ENCODE measurements around the gene EDN2. TPM values are rescaled to one million over a fixed set of nuclear protein-coding genes. Genes with fewer than 3 reads are reported as not detected.

Gene EDN2
- total RNA-seq, 1 experiment from 2014 or later: not detected

DNA sequence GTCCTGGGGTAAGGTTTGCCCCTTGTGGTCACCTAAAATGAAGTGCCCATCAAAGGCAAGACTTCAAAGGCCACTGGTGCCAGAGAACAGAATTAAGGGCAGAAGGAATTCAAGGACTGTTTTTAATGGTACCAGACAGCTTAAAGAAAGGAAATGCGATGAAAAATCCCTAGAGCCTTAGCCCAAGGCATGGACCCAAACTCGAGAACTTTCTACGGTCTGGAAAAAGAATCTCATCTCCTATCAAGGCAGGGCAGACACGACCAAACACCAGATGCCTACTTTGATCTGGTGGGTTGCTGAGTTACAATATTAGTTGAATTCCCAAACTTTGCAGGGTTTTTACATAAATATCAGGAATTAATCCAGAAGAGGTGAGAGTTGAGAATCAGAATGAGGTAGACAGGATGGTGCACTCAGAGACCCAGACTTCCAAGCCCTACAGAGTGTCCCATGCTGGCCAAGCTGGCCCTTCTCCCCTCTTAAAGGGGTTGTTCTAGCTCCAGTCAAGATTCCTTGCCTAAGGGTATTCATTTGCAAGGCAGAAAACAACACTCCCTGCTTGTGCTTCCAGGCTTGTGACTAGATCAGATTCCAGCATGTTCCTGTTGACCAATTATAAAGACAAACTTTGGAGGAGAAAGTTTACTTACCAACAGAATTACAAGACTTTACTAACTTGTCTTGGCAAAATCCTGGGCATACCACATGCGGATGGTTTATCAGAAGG lies 48.0 kb downstream of the EDN2 start:
- no peaks in the 10 kb centered on the region for H3K36me3 ChIP-seq (ENCODE audit: insufficient read depth, low read length, poor library complexity, severe bottlenecking)
- no peaks in the 10 kb centered on the region for H3K9me3 ChIP-seq (ENCODE audit: low read depth, low read length, poor library complexity, severe bottlenecking)
- TF ChIP-seq, protein P1, sequence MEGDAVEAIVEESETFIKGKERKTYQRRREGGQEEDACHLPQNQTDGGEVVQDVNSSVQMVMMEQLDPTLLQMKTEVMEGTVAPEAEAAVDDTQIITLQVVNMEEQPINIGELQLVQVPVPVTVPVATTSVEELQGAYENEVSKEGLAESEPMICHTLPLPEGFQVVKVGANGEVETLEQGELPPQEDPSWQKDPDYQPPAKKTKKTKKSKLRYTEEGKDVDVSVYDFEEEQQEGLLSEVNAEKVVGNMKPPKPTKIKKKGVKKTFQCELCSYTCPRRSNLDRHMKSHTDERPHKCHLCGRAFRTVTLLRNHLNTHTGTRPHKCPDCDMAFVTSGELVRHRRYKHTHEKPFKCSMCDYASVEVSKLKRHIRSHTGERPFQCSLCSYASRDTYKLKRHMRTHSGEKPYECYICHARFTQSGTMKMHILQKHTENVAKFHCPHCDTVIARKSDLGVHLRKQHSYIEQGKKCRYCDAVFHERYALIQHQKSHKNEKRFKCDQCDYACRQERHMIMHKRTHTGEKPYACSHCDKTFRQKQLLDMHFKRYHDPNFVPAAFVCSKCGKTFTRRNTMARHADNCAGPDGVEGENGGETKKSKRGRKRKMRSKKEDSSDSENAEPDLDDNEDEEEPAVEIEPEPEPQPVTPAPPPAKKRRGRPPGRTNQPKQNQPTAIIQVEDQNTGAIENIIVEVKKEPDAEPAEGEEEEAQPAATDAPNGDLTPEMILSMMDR (conservative IDR thresholded peaks at IDR 0.05; ENCODE audit: low read depth, low read length): no peak
- no peak for TF ChIP-seq EZH2 (IDR thresholded peaks at IDR 0.05; ENCODE audit: borderline replicate concordance, low read depth, low read length, poor library complexity, severe bottlenecking)
- no peak for DNase-seq (ENCODE audit: low spot score)
- CTCF ChIA-PET: no interaction called here
- H3K4me1 ChIP-seq (ENCODE audit: insufficient read depth, low read length, poor library complexity, severe bottlenecking): no peaks in the 10 kb centered on the region
- BruUV-seq (replicated peaks): no TSS peak
- POLR2A ChIA-PET (ENCODE audit: low non-redundant PET): no interaction called here
- no peak overlapping the region for H3K27ac ChIP-seq (ENCODE audit: low read depth, low read length, poor library complexity, severe bottlenecking)
- intact Hi-C loops (cut with micrococcal nuclease; ENCODE audit: unreplicated experiment): no loop called here
- no peak overlapping the region for H3K4me3 ChIP-seq (ENCODE audit: low read depth, low read length, poor library complexity, severe bottlenecking)
- no peaks in the 10 kb centered on the region for H3K27me3 ChIP-seq (replicated peaks; ENCODE audit: insufficient read depth, low read depth, low read length, poor library complexity)

DNA sequence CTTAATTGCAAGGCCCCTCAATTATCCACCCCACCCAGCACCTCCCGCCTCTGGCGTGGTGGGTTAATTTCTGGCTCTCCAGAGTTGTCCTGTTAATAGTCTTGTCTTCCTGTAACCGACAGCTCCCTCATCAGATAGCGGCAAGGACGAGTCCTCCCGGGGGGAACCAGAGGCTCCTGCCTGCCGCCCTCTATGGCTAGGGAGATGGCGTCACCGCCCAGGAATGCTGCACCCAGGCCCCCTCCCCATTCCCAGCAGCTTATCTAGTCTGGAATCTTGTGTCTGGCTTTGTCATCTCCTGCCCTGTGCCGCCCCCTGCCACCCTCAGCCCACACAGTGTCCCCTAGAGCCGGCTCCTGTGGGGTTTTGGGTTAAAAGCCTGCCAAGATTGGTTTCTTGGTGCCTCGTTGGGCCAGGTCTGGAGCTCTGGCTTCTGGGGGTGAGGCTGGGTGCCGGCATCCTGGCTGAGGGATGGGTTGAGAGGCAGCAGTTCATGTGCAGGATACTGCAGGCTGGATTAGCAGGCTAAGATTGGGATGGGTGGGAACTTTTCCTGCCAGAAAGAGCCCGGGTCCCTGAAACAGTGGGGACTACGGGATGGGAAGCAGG lies 48.8 kb downstream of the EDN2 start:
- no peaks in the 10 kb centered on the region for H3K4me1 ChIP-seq (ENCODE audit: insufficient read depth, low read length, poor library complexity, severe bottlenecking)

DNA sequence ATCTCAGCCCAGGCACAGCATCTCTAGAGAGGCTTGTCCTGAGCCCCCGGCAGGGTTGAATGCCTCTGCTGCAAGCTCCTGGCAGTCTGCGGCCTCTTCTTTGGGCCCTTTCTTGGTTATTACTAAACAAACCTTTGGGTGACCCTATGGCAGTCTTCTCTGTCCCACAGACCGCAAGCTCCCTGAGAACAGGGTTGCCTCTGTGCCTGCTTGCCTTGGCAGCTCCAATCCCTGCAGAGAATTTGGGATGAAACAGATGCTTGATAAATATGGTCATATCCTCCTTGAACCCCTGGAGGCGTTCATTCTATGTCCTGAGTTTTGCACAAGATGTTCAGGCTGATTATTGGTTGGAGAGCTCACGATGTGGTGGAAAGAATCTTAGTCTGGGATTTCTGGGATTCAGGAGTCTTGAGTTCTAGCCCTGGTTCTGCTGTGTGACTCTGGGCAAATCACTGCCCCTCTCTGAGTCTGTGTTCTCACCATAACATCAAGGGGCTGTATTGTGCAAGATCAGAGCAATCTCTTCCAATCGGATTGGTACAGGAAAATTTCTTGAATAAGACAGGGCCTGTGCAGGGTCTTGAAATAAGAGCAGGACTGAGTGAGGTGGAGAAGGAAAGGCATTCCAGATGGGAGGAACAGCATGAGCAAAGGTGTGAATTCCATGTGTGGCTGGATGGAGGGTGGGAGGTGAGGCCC lies 49.6 kb downstream of the EDN2 start:
- no peak overlapping the region for H3K4me3 ChIP-seq (ENCODE audit: low read depth, low read length, poor library complexity, severe bottlenecking)
- H3K27ac ChIP-seq (ENCODE audit: low read depth, low read length, poor library complexity, severe bottlenecking): no peak overlapping the region
- H3K36me3 ChIP-seq (ENCODE audit: insufficient read depth, low read length, poor library complexity, severe bottlenecking): no peaks in the 10 kb centered on the region
- DNase-seq (ENCODE audit: low spot score): no peak
- CTCF ChIA-PET: interaction anchor here (3.9 kb wide), 1 partner anchor 152 kb away, joined by 19 read pairs; no protein-coding TSS in a partner anchor
- intact Hi-C loops (cut with micrococcal nuclease; ENCODE audit: unreplicated experiment): loop anchor here (5.0 kb wide), 2 partner anchors 123 to 153 kb away; no protein-coding TSS in a partner anchor
- H3K9me3 ChIP-seq (ENCODE audit: low read depth, low read length, poor library complexity, severe bottlenecking): no peaks in the 10 kb centered on the region
- no peaks in the 10 kb centered on the region for H3K27me3 ChIP-seq (replicated peaks; ENCODE audit: insufficient read depth, low read depth, low read length, poor library complexity)
- no TSS peak for BruUV-seq (replicated peaks)
- TF ChIP-seq, protein P1 (conservative IDR thresholded peaks at IDR 0.05; ENCODE audit: low read depth, low read length): no peak
- TF ChIP-seq EZH2 (IDR thresholded peaks at IDR 0.05; ENCODE audit: borderline replicate concordance, low read depth, low read length, poor library complexity, severe bottlenecking): no peak
- POLR2A ChIA-PET (ENCODE audit: low non-redundant PET): no interaction called here
- no peaks in the 10 kb centered on the region for H3K4me1 ChIP-seq (ENCODE audit: insufficient read depth, low read length, poor library complexity, severe bottlenecking)

More for the DNA sequence above, 48.8 kb downstream of the EDN2 start:
- no peaks in the 10 kb centered on the region for H3K27me3 ChIP-seq (replicated peaks; ENCODE audit: insufficient read depth, low read depth, low read length, poor library complexity)
- no TSS peak for BruUV-seq (replicated peaks)
- peak; percentile 55 for DNase-seq (ENCODE audit: low spot score)
- TF ChIP-seq, protein P1 (conservative IDR thresholded peaks at IDR 0.05; ENCODE audit: low read depth, low read length): no peak
- TF ChIP-seq EZH2 (IDR thresholded peaks at IDR 0.05; ENCODE audit: borderline replicate concordance, low read depth, low read length, poor library complexity, severe bottlenecking): no peak
- POLR2A ChIA-PET (ENCODE audit: low non-redundant PET): no interaction called here
- H3K36me3 ChIP-seq (ENCODE audit: insufficient read depth, low read length, poor library complexity, severe bottlenecking): no peaks in the 10 kb centered on the region
- CTCF ChIA-PET: no interaction called here
- intact Hi-C loops (cut with micrococcal nuclease; ENCODE audit: unreplicated experiment): no loop called here
- H3K4me3 ChIP-seq (ENCODE audit: low read depth, low read length, poor library complexity, severe bottlenecking): no peak overlapping the region
- no peaks in the 10 kb centered on the region for H3K9me3 ChIP-seq (ENCODE audit: low read depth, low read length, poor library complexity, severe bottlenecking)
- H3K27ac ChIP-seq (ENCODE audit: low read depth, low read length, poor library complexity, severe bottlenecking): no peak overlapping the region
